PC-9 (cell line): ENCODE data around the gene ELFN1. TPM values are rescaled to one million over a fixed set of nuclear protein-coding genes. Genes with fewer than 3 reads are reported as not detected.

Experiments used
- BruUV-seq: library from RNA; stranded (reverse); fragments of 400-500 nt; replicated peaks from 2 replicates; lab custom pipeline; 2021; lab: Mats Ljungman, UMichigan
- CTCF ChIA-PET: fragments of 300-600 bp; sonication (Branson Sonifier 250); formaldehyde crosslinking; loops from one replicate; lab custom pipeline; 2022; ENCODE audit warnings: antibody characterized with exemption; lab: Charles Lee
- POLR2A ChIA-PET: fragments of 300-600 bp; sonication (Branson Sonifier 250); formaldehyde crosslinking; loops from one replicate; lab custom pipeline; 2022; ENCODE audit warnings: antibody characterized with exemption; ENCODE audit not compliant: unreplicated experiment; lab: Charles Lee
- DNase-seq, 2 experiments: peaks; one replicate each; pipeline versions ENCODE4 v3.0.0 to v3.0.0-alpha.2; 2015 to 2022; ENCODE audit warnings: mixed read lengths in 1 of 2
- H2AFZ ChIP-seq: fragments of 200-600 bp; sonication (generic); 2 replicates; pipeline ENCODE4 v1.8.1; 2017; ENCODE audit warnings: antibody characterized with exemption
- H3F3A ChIP-seq: fragments of 200-600 bp; sonication (generic); 2 replicates; pipeline ENCODE4 v1.8.1; 2017; ENCODE audit warnings: antibody characterized with exemption, mild to moderate bottlenecking, low read depth; ENCODE audit not compliant: insufficient read depth
- H3K27ac ChIP-seq: fragments of 200-600 bp; sonication (generic); 2 replicates; pipeline ENCODE4 v1.6.1; 2016; ENCODE audit warnings: mixed run types
- H3K27me3 ChIP-seq: fragments of 200-600 bp; sonication (generic); 2 replicates; pipeline ENCODE4 v1.6.1; 2016; ENCODE audit warnings: low read depth, mixed run types; ENCODE audit not compliant: insufficient read depth
- H3K36me3 ChIP-seq: fragments of 200-600 bp; sonication (generic); 2 replicates; pipeline ENCODE4 v1.6.1; 2016; ENCODE audit warnings: low read depth, mixed run types
- H3K4me1 ChIP-seq: fragments of 200-600 bp; sonication (generic); replicated peaks from 2 replicates; pipeline ENCODE4 v1.6.1; 2016; ENCODE audit warnings: mixed run types; ENCODE audit not compliant: insufficient read depth
- H3K4me2 ChIP-seq: fragments of 200-600 bp; sonication (generic); 2 replicates; pipeline ENCODE4 v1.6.1; 2017; ENCODE audit warnings: mixed run types
- H3K4me3 ChIP-seq: fragments of 200-600 bp; sonication (generic); 2 replicates; pipeline ENCODE4 v1.6.1; 2016; ENCODE audit warnings: mixed run types
- H3K79me2 ChIP-seq: fragments of 200-600 bp; sonication (generic); 2 replicates; pipeline ENCODE4 v1.6.1; 2017; ENCODE audit warnings: low read depth, mixed run types
- H3K9me2 ChIP-seq: fragments of 200-600 bp; sonication (generic); 2 replicates; pipeline ENCODE4 v1.8.1; 2017; ENCODE audit warnings: mild to moderate bottlenecking; ENCODE audit not compliant: insufficient read depth
- H3K9me3 ChIP-seq: fragments of 200-600 bp; sonication (generic); 2 replicates; pipeline ENCODE4 v1.8.1; 2016; ENCODE audit warnings: low read depth; ENCODE audit not compliant: insufficient read depth
- H4K20me1 ChIP-seq: fragments of 200-600 bp; sonication (generic); 2 replicates; pipeline ENCODE4 v1.8.1; 2017; ENCODE audit not compliant: insufficient read depth
- EZH2 ChIP-seq: fragments of 200-600 bp; sonication (generic); IDR thresholded peaks from 2 replicates; pipeline ENCODE4 v1.8.0; 2017; ENCODE audit warnings: antibody characterized with exemption, low read depth
- intact Hi-C: fragments of 100-400 bp; cut with micrococcal nuclease; formaldehyde crosslinking; loops from one replicate; pipeline ENCODE4 v1.10.0; 2022; ENCODE audit not compliant: unreplicated experiment
- total RNA-seq: library from RNA; stranded (reverse); gene quantifications from 2 replicates; pipeline ENCODE4 v1.2.3, GENCODE V29; 2021
- TF ChIP-seq, protein P1 (sequence below): fragments of 200-600 bp; sonication (generic); conservative IDR thresholded peaks from 2 replicates; pipeline ENCODE4 v1.6.1; 2017; ENCODE audit warnings: mixed run types, antibody characterized with exemption, mild to moderate bottlenecking, moderate library complexity

ELFN1 gene
- total RNA-seq, 1 experiment from 2014 or later, result 0.09 TPM

DNA sequence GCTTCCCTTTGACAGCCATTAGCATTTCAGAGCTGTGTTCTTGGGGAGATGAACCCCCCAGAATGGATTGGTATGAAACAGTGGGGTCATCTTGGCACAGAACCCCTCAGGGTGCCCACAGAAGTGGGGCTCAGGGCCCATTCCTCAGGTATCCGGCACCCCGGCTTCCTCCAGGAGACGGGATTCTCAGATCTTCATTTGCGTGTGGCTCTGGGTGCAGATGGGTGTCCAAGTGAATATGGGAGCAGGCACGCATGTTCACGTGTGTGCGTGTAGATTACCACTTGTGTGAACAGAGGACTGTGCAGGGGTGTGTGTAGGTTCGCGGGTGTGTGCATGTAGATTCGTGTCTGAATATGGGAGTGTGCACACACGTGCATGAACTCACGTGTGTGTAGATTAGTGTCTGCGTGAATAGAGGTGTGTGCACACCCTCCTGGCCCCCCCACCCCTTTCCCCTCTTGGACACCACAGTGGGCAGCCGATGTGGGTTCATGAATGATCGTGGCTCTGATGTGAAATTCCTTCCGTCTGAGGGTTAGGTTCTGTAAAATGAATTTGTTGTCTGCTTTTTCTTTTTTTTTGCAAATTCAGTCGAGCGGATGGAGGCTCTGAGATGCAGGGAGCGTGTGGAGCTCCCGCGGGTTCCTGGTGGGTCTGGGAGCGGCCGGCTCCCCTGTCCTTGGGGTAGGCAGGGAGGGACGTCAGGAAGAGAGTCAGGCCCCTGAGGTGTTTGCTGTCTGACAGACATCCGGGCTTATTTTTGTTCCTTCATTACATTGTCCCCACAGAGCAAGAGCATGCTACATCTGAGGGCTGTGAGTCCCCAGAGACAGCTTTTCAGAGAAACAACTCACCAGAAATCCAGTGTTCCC is 7.4 kb downstream of the ELFN1 start:
- TF ChIP-seq, protein P1, sequence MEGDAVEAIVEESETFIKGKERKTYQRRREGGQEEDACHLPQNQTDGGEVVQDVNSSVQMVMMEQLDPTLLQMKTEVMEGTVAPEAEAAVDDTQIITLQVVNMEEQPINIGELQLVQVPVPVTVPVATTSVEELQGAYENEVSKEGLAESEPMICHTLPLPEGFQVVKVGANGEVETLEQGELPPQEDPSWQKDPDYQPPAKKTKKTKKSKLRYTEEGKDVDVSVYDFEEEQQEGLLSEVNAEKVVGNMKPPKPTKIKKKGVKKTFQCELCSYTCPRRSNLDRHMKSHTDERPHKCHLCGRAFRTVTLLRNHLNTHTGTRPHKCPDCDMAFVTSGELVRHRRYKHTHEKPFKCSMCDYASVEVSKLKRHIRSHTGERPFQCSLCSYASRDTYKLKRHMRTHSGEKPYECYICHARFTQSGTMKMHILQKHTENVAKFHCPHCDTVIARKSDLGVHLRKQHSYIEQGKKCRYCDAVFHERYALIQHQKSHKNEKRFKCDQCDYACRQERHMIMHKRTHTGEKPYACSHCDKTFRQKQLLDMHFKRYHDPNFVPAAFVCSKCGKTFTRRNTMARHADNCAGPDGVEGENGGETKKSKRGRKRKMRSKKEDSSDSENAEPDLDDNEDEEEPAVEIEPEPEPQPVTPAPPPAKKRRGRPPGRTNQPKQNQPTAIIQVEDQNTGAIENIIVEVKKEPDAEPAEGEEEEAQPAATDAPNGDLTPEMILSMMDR, result no peak
- no peak for TF ChIP-seq EZH2
- no peaks in the 10 kb centered on the region for H3K9me2 ChIP-seq
- no peaks in the 10 kb centered on the region for H3K4me1 ChIP-seq
- H4K20me1 ChIP-seq, result 0 out of 2 replicates have a peak, but pooled peaks cover 7% of the 10 kb centered on the region
- H3K27me3 ChIP-seq, result peaks cover 90% of the 10 kb centered on the region
- H3F3A ChIP-seq, result no peaks in the 10 kb centered on the region
- no peak overlapping the region for H3K27ac ChIP-seq
- H3K9me3 ChIP-seq, result no peaks in the 10 kb centered on the region
- BruUV-seq, result no TSS peak
- POLR2A ChIA-PET, result no interaction called here
- intact Hi-C loops, result no loop called here
- DNase-seq, result no peak
- H3K36me3 ChIP-seq, result no peaks in the 10 kb centered on the region
- no peak overlapping the region for H3K4me2 ChIP-seq
- CTCF ChIA-PET, result interaction anchor here (0.6 kb wide), 1 partner anchor 77 kb away, joined by 3 read pairs; no protein-coding TSS in a partner anchor
- no peak overlapping the region for H3K4me3 ChIP-seq
- H3K79me2 ChIP-seq, result no peaks in the 10 kb centered on the region
- no peak overlapping the region for H2AFZ ChIP-seq

DNA sequence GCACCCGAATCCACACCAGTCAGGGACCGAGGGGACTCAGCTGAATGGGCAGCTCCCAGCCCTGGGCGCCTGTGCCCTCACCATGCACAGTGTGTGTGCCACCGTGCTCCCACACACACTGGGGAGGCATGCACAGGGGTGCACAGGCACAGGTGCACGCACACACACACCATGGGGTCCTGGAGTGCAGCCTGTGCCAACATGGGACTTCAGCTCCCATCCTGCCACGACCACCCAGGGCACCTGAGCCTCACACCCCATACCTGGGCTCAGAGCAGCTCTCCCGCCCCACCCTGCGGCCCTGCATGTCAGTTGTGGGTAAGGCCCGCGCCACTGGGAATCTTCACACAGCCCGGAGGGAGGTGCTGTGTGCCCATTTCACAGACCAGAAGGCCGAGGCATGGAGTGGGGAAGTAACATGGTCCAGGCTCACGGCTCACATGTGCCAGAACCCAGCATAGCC is 8.0 kb downstream of the ELFN1 start:
- H3K27ac ChIP-seq, result no peak overlapping the region
- H3K4me1 ChIP-seq, result no peaks in the 10 kb centered on the region
- no peak overlapping the region for H2AFZ ChIP-seq
- no peaks in the 10 kb centered on the region for H3F3A ChIP-seq
- BruUV-seq, result no TSS peak
- DNase-seq, result no peak
- 0 out of 2 replicates have a peak, but pooled peaks cover 2% of the 10 kb centered on the region for H3K9me3 ChIP-seq
- POLR2A ChIA-PET, result no interaction called here
- H3K4me2 ChIP-seq, result no peak overlapping the region
- no peaks in the 10 kb centered on the region for H3K36me3 ChIP-seq
- H3K9me2 ChIP-seq, result no peaks in the 10 kb centered on the region
- no peaks in the 10 kb centered on the region for H3K79me2 ChIP-seq
- H3K27me3 ChIP-seq, result peaks cover 86% of the 10 kb centered on the region
- no peak overlapping the region for H3K4me3 ChIP-seq
- intact Hi-C loops, result no loop called here
- TF ChIP-seq, protein P1, result no peak
- TF ChIP-seq EZH2, result no peak
- H4K20me1 ChIP-seq, result 0 out of 2 replicates have a peak, but pooled peaks cover 7% of the 10 kb centered on the region
- CTCF ChIA-PET, result no interaction called here

DNA sequence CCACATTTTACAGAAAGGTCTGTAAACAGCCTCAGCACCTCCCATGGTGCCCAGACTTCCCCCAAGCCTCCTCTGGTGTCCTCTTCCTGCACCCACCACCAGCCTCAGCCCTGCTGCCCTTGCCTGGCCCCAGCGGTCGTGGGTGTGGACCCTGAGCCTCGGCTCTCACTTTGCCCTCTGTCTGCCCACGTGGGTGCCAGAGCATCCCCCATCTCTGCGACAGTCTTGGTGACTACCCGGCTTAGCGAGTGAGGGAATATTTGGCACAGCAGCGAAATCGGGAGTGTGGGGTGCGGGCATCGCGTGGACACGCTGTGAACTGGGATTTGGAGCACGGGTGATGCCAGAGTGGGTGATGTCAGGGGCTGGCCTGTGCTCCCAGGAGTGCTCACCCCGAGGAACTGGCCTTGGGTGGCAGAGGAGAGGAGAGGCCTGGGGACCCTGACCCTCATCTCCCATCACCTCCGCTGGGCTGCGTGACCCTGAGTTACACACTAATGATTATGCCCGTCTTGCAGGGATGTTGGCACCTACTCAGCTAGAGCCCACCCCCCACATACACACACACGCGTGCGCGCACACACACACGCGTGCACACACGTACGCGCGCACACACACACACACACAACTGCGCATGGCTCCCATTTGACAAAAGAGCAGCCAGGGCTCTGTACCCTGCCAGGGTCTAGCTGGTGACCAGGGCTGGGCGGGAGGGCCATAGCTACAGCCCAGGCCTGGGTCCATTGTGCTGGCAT is 8.7 kb downstream of the ELFN1 start:
- no peak for DNase-seq
- Histone ChIP-seq H3K36me3 (no peaks in the 10 kb centered on the region), H3K27me3 (peaks cover 82% of the 10 kb centered on the region), H3K4me2 (no peak overlapping the region), H2AFZ (no peak overlapping the region), H3K9me2 (no peaks in the 10 kb centered on the region), H3K27ac (no peak overlapping the region), H3F3A (no peaks in the 10 kb centered on the region), H4K20me1 (0 out of 2 replicates have a peak, but pooled peaks cover 7% of the 10 kb centered on the region), H3K4me3 (no peak overlapping the region), H3K79me2 (no peaks in the 10 kb centered on the region), H3K9me3 (peaks cover 7% of the 10 kb centered on the region; the same call in 1 of the 2 replicates), H3K4me1 (no peaks in the 10 kb centered on the region)
- intact Hi-C loops, result no loop called here
- ChIA-PET CTCF (no interaction called here), POLR2A (no interaction called here)
- BruUV-seq, result no TSS peak
- TF ChIP-seq, protein P1, result no peak
- no peak for TF ChIP-seq EZH2
